ENCODE data around the gene SNAPC3.
"Not testable (repeated sequence)": the region's sequence is repeated elsewhere in the genome, so short reads cannot be mapped to it uniquely, and the experiment has no call there.

Gene SNAPC3

GRCh38 chr9:15426019-15426418 lies 3.3 kb downstream of the SNAPC3 start:
- DNase-seq, result no peak

- not testable (repeated sequence) for DNase-seq
These were observed 5.0 kb downstream of the SNAPC3 start for GRCh38 chr9:15427702-15428101.

- no peak for DNase-seq
These were observed 8.5 kb downstream of the SNAPC3 start for GRCh38 chr9:15430920-15431844.

- no peak for DNase-seq
These were observed 10.5 kb downstream of the SNAPC3 start for GRCh38 chr9:15433191-15433590.

GRCh38 chr9:15433661-15434060 lies 11.0 kb downstream of the SNAPC3 start:
- no peak for DNase-seq

GRCh38 chr9:15438891-15439290 lies 16.2 kb downstream of the SNAPC3 start:
- DNase-seq, result no peak

GRCh38 chr9:15441841-15442240 lies 19.2 kb downstream of the SNAPC3 start:
- DNase-seq, result not testable (repeated sequence)

- not testable (repeated sequence) for DNase-seq
These were observed 19.6 kb downstream of the SNAPC3 start for GRCh38 chr9:15442264-15442663.

GRCh38 chr9:15444141-15444540 lies 21.5 kb downstream of the SNAPC3 start:
- DNase-seq, result no peak

- DNase-seq, result no peak
These were observed 31.3 kb downstream of the SNAPC3 start for GRCh38 chr9:15453956-15454355.

GRCh38 chr9:15461056-15461455 lies 38.4 kb downstream of the SNAPC3 start:
- DNase-seq, result no peak

- DNase-seq, result no peak
These were observed 38.9 kb downstream of the SNAPC3 start for GRCh38 chr9:15461601-15462000.

GRCh38 chr9:15468145-15468544 lies 45.5 kb downstream of the SNAPC3 start:
- DNase-seq, result no peak

- peak; percentile 41 for DNase-seq
These were observed 46.7 kb downstream of the SNAPC3 start for GRCh38 chr9:15469406-15469805.

GRCh38 chr9:15469862-15470261 lies 47.2 kb downstream of the SNAPC3 start:
- DNase-seq, result no peak

- no peak for DNase-seq
These were observed 53.4 kb downstream of the SNAPC3 start for GRCh38 chr9:15475923-15476536.

GRCh38 chr9:15480028-15480427 lies 57.4 kb downstream of the SNAPC3 start:
- DNase-seq, result no peak

GRCh38 chr9:15482146-15482545 lies 59.5 kb downstream of the SNAPC3 start:
- no peak for DNase-seq

GRCh38 chr9:15484802-15485201 lies 62.1 kb downstream of the SNAPC3 start:
- DNase-seq, result no peak

- no peak for DNase-seq
These were observed 63.4 kb downstream of the SNAPC3 start for GRCh38 chr9:15485836-15486666.

GRCh38 chr9:15491950-15492349 lies 69.3 kb downstream of the SNAPC3 start:
- DNase-seq, result no peak

GRCh38 chr9:15492485-15493150 lies 69.9 kb downstream of the SNAPC3 start:
- DNase-seq, result no peak
